SK-N-SH treated with all-trans-retinoic acid at 6 μM for 48 hours (cell line): ENCODE measurements around the gene LHFPL3.

Source experiments
- ARNTL ChIP-seq: fragments of 450-650 bp; formaldehyde crosslinking; IDR thresholded peaks from 2 replicates; pipeline ENCODE4 v1.5.0; 2020; ENCODE audit warnings: low read depth, mild to moderate bottlenecking, moderate library complexity, borderline replicate concordance
- BACH2 ChIP-seq: fragments of 250-450 bp; sonication (Bioruptor Pico); IDR thresholded peaks from 2 replicates; pipeline ENCODE4 v1.9.0; 2021; ENCODE audit warnings: mild to moderate bottlenecking, borderline replicate concordance
- CREB5 ChIP-seq: fragments of 250-450 bp; sonication (Bioruptor Pico); IDR thresholded peaks from 2 replicates; pipeline ENCODE4 v1.5.1; 2020; ENCODE audit warnings: low read depth, mild to moderate bottlenecking, moderate library complexity
- ESRRG ChIP-seq: fragments of 250-450 bp; sonication (Bioruptor Pico); IDR thresholded peaks from 2 replicates; pipeline ENCODE4 v1.6.1; 2021; ENCODE audit warnings: mild to moderate bottlenecking
- GLIS3 ChIP-seq: fragments of 250-450 bp; sonication (Bioruptor Pico); IDR thresholded peaks from 2 replicates; pipeline ENCODE4 v1.5.0; 2020; ENCODE audit warnings: mild to moderate bottlenecking, moderate library complexity
- ISL1 ChIP-seq: fragments of 250-450 bp; sonication (Bioruptor Pico); IDR thresholded peaks from 2 replicates; pipeline ENCODE4 v2.1.2; 2022; ENCODE audit warnings: mild to moderate bottlenecking, moderate library complexity
- OSR1 ChIP-seq: fragments of 250-450 bp; sonication (Bioruptor Pico); IDR thresholded peaks from 2 replicates; pipeline ENCODE4 v1.8.0; 2022; ENCODE audit warnings: moderate library complexity, mild to moderate bottlenecking, inconsistent platforms
- PATZ1 ChIP-seq: fragments of 250-450 bp; sonication (Bioruptor Pico); IDR thresholded peaks from 2 replicates; pipeline ENCODE4 v1.8.0; 2020; ENCODE audit warnings: mild to moderate bottlenecking, moderate library complexity, borderline replicate concordance
- PPARA ChIP-seq: fragments of 250-450 bp; sonication (Bioruptor Pico); IDR thresholded peaks from 2 replicates; pipeline ENCODE4 v1.5.0; 2020; ENCODE audit warnings: mild to moderate bottlenecking, borderline replicate concordance
- RARB ChIP-seq: fragments of 250-450 bp; sonication (Bioruptor Pico); IDR thresholded peaks from 2 replicates; pipeline ENCODE4 v1.8.0; 2021; ENCODE audit warnings: mild to moderate bottlenecking, moderate library complexity
- SNAI2 ChIP-seq: fragments of 250-450 bp; sonication (Bioruptor Pico); IDR thresholded peaks from 2 replicates; pipeline ENCODE4 v1.5.0; 2020; ENCODE audit warnings: mild to moderate bottlenecking, moderate library complexity
- TOX ChIP-seq: fragments of 250-450 bp; sonication (Bioruptor Pico); IDR thresholded peaks from 2 replicates; pipeline ENCODE4 v1.8.0; 2021; ENCODE audit warnings: mild to moderate bottlenecking, moderate library complexity, borderline replicate concordance
- TSHZ2 ChIP-seq: fragments of 250-450 bp; sonication (Bioruptor Pico); IDR thresholded peaks from 2 replicates; pipeline ENCODE4 v1.5.0; 2020; ENCODE audit warnings: mild to moderate bottlenecking, moderate library complexity
- ZC3H10 ChIP-seq: fragments of 250-450 bp; sonication (Bioruptor Pico); IDR thresholded peaks from 2 replicates; pipeline ENCODE4 v1.5.1; 2021; ENCODE audit warnings: mild to moderate bottlenecking, moderate library complexity

- TF ChIP-seq ESRRG (CRISPR knock-in tag) (no peak), CREB5 (no peak), TSHZ2 (CRISPR knock-in tag) (no peak), ARNTL (CRISPR knock-in tag) (no peak), RARB (CRISPR knock-in tag) (no peak), ISL1 (no peak), BACH2 (no peak), ZC3H10 (CRISPR knock-in tag) (no peak), SNAI2 (CRISPR knock-in tag) (no peak), PPARA (no peak), PATZ1 (no peak), GLIS3 (CRISPR knock-in tag) (no peak), TOX (CRISPR knock-in tag) (no peak), OSR1 (CRISPR knock-in tag) (no peak)
Observed at GRCh38 chr7:104945599-104945956, 617.2 kb downstream of the LHFPL3 start.
